ENCODE data around the gene SLC28A1.
"Not testable (repeated sequence)": the region's sequence is repeated elsewhere in the genome, so short reads cannot be mapped to it uniquely, and the experiment has no call there.

The SLC28A1 gene

GRCh38 chr15:84862214-84862975 is 22.1 kb upstream of the SLC28A1 start:
- DNase-seq (ENCODE audit: low read depth, low spot score): no peak

DNA sequence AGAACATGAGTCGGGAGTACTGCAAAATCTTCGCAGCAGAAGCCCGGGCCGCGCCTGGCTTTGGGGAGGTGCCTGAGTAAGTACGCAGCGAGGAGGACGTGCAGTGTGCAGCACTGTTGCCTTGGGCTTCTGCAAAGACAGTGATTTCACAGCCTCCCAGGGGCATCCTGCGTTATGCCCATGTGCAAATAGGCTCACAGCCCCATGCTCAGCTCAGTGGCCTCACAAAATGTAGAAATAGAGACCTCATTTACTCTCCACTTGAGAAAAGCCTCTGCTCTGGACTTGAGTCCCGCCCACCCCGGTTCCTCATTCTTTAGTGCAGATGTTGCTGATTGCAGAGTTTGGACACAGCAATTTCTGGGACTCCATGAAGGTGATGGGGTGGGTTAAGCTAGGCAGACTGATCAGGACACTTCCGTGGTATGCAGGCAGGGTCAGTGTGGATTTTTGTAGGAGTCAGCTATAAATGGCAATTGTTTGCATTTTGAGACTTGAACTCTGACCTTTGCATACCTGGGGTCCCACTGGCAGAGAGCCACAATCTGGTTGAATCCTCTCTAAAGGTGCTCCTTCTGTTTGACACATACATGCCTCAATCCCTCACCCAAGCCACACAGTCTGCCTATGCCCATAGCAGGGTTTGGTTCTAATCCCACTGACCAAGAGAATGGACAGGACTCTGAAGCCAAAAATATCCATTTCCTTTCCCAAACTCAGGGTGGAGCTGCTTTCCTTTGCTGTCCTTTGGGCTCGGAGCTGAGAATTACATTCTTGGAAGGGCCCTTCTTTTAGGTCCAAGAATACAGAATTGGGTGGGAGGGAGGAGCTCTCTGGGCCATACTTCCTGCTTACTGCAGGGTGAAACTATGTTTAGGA is 20.7 kb upstream of the SLC28A1 start:
- no peak for DNase-seq (ENCODE audit: low read depth, low spot score)

DNA sequence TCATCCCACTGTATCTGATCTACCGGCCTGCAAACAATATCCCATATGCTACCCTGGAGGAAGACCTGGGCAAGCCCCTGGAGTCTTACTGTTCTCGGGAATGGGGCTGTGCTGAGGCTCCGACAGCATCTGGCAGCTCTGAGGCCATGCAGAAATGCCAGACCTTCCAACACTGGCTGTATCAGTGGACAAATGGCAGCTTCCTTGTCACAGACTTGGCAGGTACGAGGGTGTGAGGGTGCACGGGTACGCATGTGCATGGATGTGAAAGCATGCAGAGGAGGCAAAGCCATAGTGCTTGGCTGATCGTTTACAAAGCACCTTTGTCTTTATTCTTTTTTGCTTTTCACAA is 20.0 kb upstream of the SLC28A1 start:
- no peak for DNase-seq (ENCODE audit: low read depth, low spot score)

- no peak for DNase-seq (ENCODE audit: low read depth, low spot score)
Observed at GRCh38 chr15:84865074-84865569, 19.3 kb upstream of the SLC28A1 start.

- DNase-seq (ENCODE audit: low read depth, low spot score): no peak
Observed at GRCh38 chr15:84868037-84868880, 16.2 kb upstream of the SLC28A1 start.

DNA sequence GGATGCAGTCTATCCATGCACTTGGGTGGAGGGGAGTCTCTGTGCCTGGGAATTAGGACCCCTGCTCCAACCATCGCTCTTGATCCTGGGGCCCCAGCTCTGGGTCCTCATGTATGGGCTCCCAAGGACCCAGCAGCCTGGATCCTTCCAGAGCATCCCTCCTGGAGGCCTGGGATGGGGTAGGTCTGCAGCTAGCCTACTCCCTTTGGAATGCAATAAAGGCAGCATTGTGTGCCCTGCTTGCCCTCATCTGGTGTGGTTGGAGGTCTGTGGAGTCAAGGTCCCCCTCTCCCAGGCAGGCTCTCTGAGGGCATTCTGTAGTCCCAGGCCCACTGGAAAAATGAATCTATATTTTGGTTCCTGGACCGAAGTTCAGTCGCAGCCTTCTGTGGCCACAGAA is 15.0 kb upstream of the SLC28A1 start:
- DNase-seq (ENCODE audit: low read depth, low spot score): no peak

DNA sequence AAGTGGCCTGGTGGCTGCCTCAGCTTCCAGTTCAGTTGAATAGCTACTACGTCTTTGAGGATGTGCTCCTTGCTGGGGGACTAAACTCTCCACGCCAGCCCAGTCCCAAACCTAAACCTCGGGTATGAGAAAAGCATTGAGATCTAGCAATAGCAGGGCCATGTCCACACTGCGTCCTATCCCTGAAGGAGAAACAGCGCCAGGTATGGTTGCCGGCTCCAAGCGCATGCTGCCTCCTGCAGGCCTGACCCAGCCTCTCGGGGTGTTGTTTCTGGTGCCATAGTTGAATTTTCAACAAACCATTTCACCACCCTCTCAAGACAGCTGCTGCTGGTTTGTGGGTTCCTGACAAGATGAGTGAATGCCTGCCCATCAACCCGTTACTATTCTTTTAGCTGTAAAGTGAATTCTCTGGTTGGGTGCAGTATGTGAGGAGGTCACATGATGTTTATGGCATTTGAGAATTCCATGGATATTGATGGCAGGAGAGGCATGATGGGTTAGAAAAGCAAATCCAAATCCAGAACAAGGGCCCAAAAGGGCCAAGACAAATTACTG is 13.0 kb upstream of the SLC28A1 start:
- no peak for DNase-seq (ENCODE audit: low read depth, low spot score)

- no peak for DNase-seq (ENCODE audit: low read depth, low spot score)
Observed at GRCh38 chr15:84872009-84872910, 12.2 kb upstream of the SLC28A1 start.

- no peak for DNase-seq (ENCODE audit: low read depth, low spot score)
Observed at GRCh38 chr15:84873997-84874396, 10.5 kb upstream of the SLC28A1 start.

DNA sequence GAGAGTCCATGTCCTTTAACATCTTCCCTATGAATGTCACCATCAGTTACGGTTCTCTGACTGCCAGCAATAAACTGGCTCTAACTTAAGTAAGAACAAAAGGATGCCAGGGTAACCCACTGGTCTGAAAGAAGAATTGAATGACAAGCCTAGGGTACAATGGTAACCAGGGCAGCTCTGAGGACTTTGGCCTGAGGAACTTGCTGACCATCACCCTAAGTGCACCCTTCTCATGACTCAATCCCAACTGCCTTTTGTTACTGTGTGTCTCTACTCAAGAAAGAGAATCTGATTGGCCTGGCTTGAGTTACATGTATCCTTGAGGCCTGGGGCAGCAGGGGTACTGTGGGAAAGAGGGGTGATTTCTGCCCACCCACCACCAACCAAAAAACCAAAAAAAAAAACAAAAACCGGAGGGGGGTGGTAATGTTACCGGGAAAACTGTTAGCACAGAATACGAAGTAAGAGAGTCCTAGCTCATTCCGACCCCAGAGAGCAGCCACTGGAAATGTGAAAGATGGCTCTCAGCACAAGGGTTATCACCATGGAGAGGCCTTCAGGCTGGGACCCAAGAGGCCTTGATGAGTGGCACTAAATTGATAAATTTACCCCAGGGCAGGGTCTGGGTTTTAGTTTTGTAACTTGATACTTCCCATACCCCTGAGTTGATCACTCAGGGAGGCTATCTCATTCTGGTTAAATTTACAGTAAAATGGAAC is 9.3 kb upstream of the SLC28A1 start:
- DNase-seq (ENCODE audit: low read depth, low spot score): no peak

- no peak for DNase-seq (ENCODE audit: low read depth, low spot score)
Observed at GRCh38 chr15:84876269-84876668, 8.2 kb upstream of the SLC28A1 start.

GRCh38 chr15:84877701-84878100 is 6.8 kb upstream of the SLC28A1 start:
- not testable (repeated sequence) for DNase-seq (ENCODE audit: low read depth, low spot score)

DNA sequence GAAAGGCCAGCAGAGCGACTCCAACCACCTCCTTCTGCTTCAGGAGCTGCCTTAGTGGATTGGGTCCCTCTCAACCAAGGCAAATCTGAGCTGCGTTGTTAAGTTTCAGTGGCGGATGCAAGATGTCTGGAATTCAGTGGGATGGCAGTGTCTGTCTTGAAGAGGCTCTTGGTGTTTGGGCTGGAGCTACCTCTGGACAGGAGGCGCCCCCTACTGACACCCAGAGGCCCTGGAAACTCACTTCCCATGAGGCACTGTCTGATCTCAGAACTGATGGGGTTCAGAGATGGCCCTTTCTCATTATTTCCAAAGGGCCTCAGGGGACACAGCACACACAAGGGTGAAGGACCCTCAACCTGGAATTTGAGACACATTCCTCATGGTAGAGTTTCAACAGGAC is 6.0 kb upstream of the SLC28A1 start:
- no peak for DNase-seq (ENCODE audit: low read depth, low spot score)

DNA sequence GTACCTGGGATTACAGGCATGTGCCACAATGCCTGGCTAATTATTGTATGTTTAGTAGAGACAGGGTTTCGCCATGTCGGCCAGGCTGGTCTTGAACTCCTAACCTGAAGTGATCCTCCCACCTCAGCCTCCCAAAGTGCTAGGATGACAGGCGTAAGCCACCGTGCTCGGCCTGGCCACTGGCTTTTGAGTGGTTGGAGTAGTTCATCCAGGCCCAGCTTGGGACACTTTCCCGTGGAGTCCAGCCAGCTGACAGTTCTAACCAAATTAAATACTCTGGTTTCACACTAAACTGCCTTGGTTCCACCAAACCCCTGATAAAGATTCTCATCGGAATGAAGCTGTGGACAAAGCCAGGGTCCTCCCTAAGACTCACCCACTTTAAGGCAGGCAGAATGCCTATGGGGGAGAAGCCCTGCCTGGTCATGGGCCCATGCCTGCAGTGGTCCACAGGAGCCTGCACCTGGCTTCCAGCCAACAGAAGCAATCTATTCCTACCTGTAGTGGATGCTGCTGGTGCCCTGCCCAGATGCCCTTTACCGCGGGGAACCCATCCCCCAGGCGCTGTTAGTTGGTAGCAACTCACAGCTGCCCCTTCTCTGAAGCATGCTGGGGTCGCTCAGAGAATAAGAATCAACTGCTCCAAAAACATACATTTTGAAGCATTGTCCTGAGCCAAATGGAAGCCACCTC is 5.2 kb upstream of the SLC28A1 start:
- DNase-seq (ENCODE audit: low read depth, low spot score): no peak

DNA sequence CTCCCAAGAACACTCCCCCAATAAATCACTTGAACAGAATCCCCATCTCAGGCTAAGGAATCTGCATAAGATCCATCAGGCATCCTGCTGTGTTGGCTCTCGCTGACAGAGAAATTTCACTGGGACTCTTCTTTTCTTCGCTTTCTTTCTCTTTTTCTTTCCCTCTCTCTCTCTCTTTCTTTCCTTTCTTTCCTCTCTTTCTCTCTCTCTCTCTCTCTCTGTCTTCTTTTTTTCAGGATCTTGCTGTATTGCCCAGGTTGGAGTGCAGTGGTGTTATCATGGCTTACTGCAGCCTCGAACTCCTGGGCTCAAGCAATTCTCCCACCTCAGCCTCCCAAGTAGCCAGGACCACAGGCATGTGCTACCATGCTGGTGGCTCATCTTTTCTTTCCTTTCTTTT is 4.5 kb upstream of the SLC28A1 start:
- DNase-seq (ENCODE audit: low read depth, low spot score): no peak

- DNase-seq (ENCODE audit: low read depth, low spot score): no peak
Observed at GRCh38 chr15:84880822-84881519, 3.5 kb upstream of the SLC28A1 start.

DNA sequence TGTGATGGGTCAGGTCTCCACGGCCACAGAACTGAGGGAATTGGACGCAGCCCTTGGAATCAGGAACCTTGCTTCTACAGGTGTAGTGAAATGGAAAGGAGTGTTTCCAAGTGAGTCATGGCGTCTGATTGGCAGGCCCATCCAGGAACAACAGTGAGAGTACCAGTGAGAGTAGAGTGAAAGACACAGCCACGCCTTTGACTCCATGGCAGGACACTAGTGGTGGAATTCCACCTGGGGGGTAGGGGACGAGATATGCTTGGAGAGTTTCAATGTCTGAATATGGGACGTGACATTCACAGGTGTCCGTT is 3.0 kb upstream of the SLC28A1 start:
- no peak for DNase-seq (ENCODE audit: low read depth, low spot score)

- DNase-seq (ENCODE audit: low read depth, low spot score): no peak
Observed at GRCh38 chr15:84883466-84883865, 996 bp upstream of the SLC28A1 start.

DNA sequence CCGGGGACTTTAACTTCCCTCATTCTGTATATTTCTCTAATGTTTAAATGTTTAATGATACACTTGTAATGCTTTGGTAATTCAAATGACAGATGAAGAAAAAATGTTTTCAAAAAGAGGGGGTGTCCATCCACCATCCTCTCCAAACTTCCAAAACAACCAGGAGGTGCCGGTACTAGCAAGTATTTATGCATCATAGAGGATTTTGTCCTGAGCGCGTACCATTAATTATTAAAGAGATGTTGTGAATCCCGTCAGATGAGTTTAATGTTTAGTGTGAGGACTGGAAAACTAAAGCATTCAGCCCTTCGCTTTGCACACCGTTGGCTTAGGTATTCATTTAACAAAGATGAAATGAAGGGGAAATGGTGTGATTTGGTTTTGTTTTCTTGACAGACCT is 1.3 kb downstream of the SLC28A1 start:
- DNase-seq (ENCODE audit: low read depth, low spot score): no peak
